Glutamatergic neuron (in vitro differentiated cells): ENCODE measurements around the gene CC2D1A. TPM values are rescaled to one million over a fixed set of nuclear protein-coding genes. Genes with fewer than 3 reads are reported as not detected.

Experiments used
- DNase-seq: peaks from one replicate; pipeline ENCODE4 v3.0.0; 2022
- H3K27ac Mint-ChIP-seq: one replicate; pipeline ENCODE4 v1.8.0; 2020; ENCODE audit warnings: mild to moderate bottlenecking, mixed read lengths, inconsistent platforms; ENCODE audit not compliant: unreplicated experiment
- H3K27me3 Mint-ChIP-seq: one replicate; pipeline ENCODE4 v1.8.0; 2020; ENCODE audit warnings: mild to moderate bottlenecking, moderate library complexity, mixed read lengths, inconsistent platforms; ENCODE audit not compliant: unreplicated experiment
- H3K36me3 Mint-ChIP-seq: one replicate; pipeline ENCODE4 v1.8.0; 2020; ENCODE audit warnings: mild to moderate bottlenecking, mixed read lengths, inconsistent platforms; ENCODE audit not compliant: unreplicated experiment
- H3K4me1 Mint-ChIP-seq: one replicate; pipeline ENCODE4 v1.8.0; 2020; ENCODE audit warnings: mild to moderate bottlenecking, low read depth, mixed read lengths, inconsistent platforms; ENCODE audit not compliant: unreplicated experiment
- H3K4me3 Mint-ChIP-seq: one replicate; pipeline ENCODE4 v1.8.0; 2020; ENCODE audit warnings: mild to moderate bottlenecking, mixed read lengths, inconsistent platforms; ENCODE audit not compliant: unreplicated experiment
- H3K9me3 Mint-ChIP-seq: one replicate; pipeline ENCODE4 v1.8.0; 2020; ENCODE audit warnings: mild to moderate bottlenecking, moderate library complexity, mixed read lengths, inconsistent platforms; ENCODE audit not compliant: unreplicated experiment
- CTCF ChIP-seq: fragments of 200-600 bp; sonication (generic); IDR thresholded peaks from one replicate; pipeline ENCODE4 v1.5.0; 2021; ENCODE audit not compliant: partially characterized antibody, unreplicated experiment
- total RNA-seq: library from RNA; stranded (reverse); fragmentation: NEBNext Ultra II Directional; extraction: Animal tissue kit (Norgen Biotek cat#: 25700); gene quantifications from one replicate; pipeline ENCODE4 v1.2.1, GENCODE V29; 2021; ENCODE audit not compliant: unreplicated experiment

CC2D1A gene
- total RNA-seq, 1 donor from 2014 or later = 56.3 TPM

GRCh38 chr19:13880059-13881043 is 25.6 kb upstream of the CC2D1A start:
- no peak overlapping the region for H3K4me3 Mint-ChIP-seq
- no peaks in the 10 kb centered on the region for H3K36me3 Mint-ChIP-seq
- H3K27ac Mint-ChIP-seq = no peak overlapping the region
- peaks cover 6% of the 10 kb centered on the region for H3K4me1 Mint-ChIP-seq
- peaks cover 7% of the 10 kb centered on the region for H3K27me3 Mint-ChIP-seq
- peak; percentile 99 for DNase-seq
- peaks cover 2% of the 10 kb centered on the region for H3K9me3 Mint-ChIP-seq
- peak; percentile 91 for TF ChIP-seq CTCF

- Mint-ChIP-seq H3K4me1 (peaks cover 6% of the 10 kb centered on the region), H3K4me3 (no peak overlapping the region), H3K27ac (peak overlapping the region; percentile 12)
Observed at GRCh38 chr19:13881251-13881691, 24.7 kb upstream of the CC2D1A start.

GRCh38 chr19:13881692-13882418 is 24.1 kb upstream of the CC2D1A start:
- H3K36me3 Mint-ChIP-seq = no peaks in the 10 kb centered on the region
- H3K4me3 Mint-ChIP-seq = no peak overlapping the region
- peak overlapping the region; percentile 12 for H3K27ac Mint-ChIP-seq
- no peak for TF ChIP-seq CTCF
- peaks cover 2% of the 10 kb centered on the region for H3K27me3 Mint-ChIP-seq
- no peak for DNase-seq
- H3K9me3 Mint-ChIP-seq = peaks cover 2% of the 10 kb centered on the region
- peaks cover 6% of the 10 kb centered on the region for H3K4me1 Mint-ChIP-seq

More at GRCh38 chr19:13881251-13881691, 24.7 kb upstream of the CC2D1A start:
- no peak for DNase-seq
- no peak for TF ChIP-seq CTCF
- no peaks in the 10 kb centered on the region for H3K36me3 Mint-ChIP-seq
- peaks cover 4% of the 10 kb centered on the region for H3K27me3 Mint-ChIP-seq
- peaks cover 2% of the 10 kb centered on the region for H3K9me3 Mint-ChIP-seq

- TF ChIP-seq CTCF = no peak
- H3K36me3 Mint-ChIP-seq = no peaks in the 10 kb centered on the region
- H3K9me3 Mint-ChIP-seq = peaks cover 2% of the 10 kb centered on the region
- H3K27ac Mint-ChIP-seq = no peak overlapping the region
- H3K4me1 Mint-ChIP-seq = peaks cover 6% of the 10 kb centered on the region
- no peak for DNase-seq
- H3K4me3 Mint-ChIP-seq = no peak overlapping the region
- H3K27me3 Mint-ChIP-seq = peaks cover 2% of the 10 kb centered on the region
Observed at GRCh38 chr19:13882419-13882795, 23.6 kb upstream of the CC2D1A start.

- H3K4me3 Mint-ChIP-seq = no peak overlapping the region
- TF ChIP-seq CTCF = no peak
- no peaks in the 10 kb centered on the region for H3K36me3 Mint-ChIP-seq
- peaks cover 2% of the 10 kb centered on the region for H3K27me3 Mint-ChIP-seq
- peaks cover 2% of the 10 kb centered on the region for H3K9me3 Mint-ChIP-seq
- H3K4me1 Mint-ChIP-seq = peaks cover 6% of the 10 kb centered on the region
- no peak overlapping the region for H3K27ac Mint-ChIP-seq
- no peak for DNase-seq
Observed at GRCh38 chr19:13882836-13883235, 23.2 kb upstream of the CC2D1A start.
